ENCODE data around the gene RNF180.
A peak's percentile ranks its signal among the peaks of the same experiment; 100 is the strongest.

The RNF180 gene

GRCh38 chr5:64292611-64293215 is 127.1 kb downstream of the RNF180 start:
- Mint-ChIP-seq H3K4me3 (no peak overlapping the region), H3K9me3 (peaks cover 10 to 22% of the 10 kb centered on the region in 2 donors), H3K4me1 (no peaks in the 10 kb centered on the region), H3K27ac (no peak overlapping the region), H3K27me3 (no peaks in the 10 kb centered on the region)
- ATAC-seq = no peak
- DNase-seq = no peak

- H3K9me3 Mint-ChIP-seq = peaks cover 5 to 16% of the 10 kb centered on the region in 2 donors
- no peaks in the 10 kb centered on the region for H3K27me3 Mint-ChIP-seq
- no peak for ATAC-seq
- no peak overlapping the region for H3K27ac Mint-ChIP-seq
- H3K4me3 Mint-ChIP-seq = no peak overlapping the region
- H3K4me1 Mint-ChIP-seq = no peaks in the 10 kb centered on the region
- no peak for DNase-seq
Observed at GRCh38 chr5:64295101-64295500, 129.5 kb downstream of the RNF180 start.

- Mint-ChIP-seq H3K27me3 (no peaks in the 10 kb centered on the region), H3K9me3 (no peaks in the 10 kb centered on the region), H3K4me1 (no peaks in the 10 kb centered on the region), H3K4me3 (no peak overlapping the region), H3K27ac (no peak overlapping the region)
- no peak for ATAC-seq
- no peak for DNase-seq
Observed at GRCh38 chr5:64298586-64298985, 132.9 kb downstream of the RNF180 start.

- DNase-seq = no peak
- H3K4me1 Mint-ChIP-seq = no peaks in the 10 kb centered on the region
- H3K9me3 Mint-ChIP-seq = no peaks in the 10 kb centered on the region
- H3K27me3 Mint-ChIP-seq = no peaks in the 10 kb centered on the region
- no peak overlapping the region for H3K27ac Mint-ChIP-seq
- ATAC-seq = no peak
- no peak overlapping the region for H3K4me3 Mint-ChIP-seq
Observed at GRCh38 chr5:64299805-64300204, 134.2 kb downstream of the RNF180 start.

GRCh38 chr5:64301566-64301965 is 135.9 kb downstream of the RNF180 start:
- Mint-ChIP-seq H3K9me3 (no peaks in the 10 kb centered on the region), H3K27ac (no peak overlapping the region), H3K4me3 (no peak overlapping the region), H3K27me3 (no peaks in the 10 kb centered on the region), H3K4me1 (no peaks in the 10 kb centered on the region)
- ATAC-seq (no peak), DNase-seq (no peak)

GRCh38 chr5:64308135-64308534 is 142.5 kb downstream of the RNF180 start:
- DNase-seq = no peak
- Mint-ChIP-seq H3K4me1 (no peaks in the 10 kb centered on the region), H3K27ac (no peak overlapping the region), H3K9me3 (no peaks in the 10 kb centered on the region), H3K4me3 (no peak overlapping the region), H3K27me3 (no peaks in the 10 kb centered on the region)
- ATAC-seq = no peak

- H3K4me1 Mint-ChIP-seq = no peaks in the 10 kb centered on the region
- no peak overlapping the region for H3K4me3 Mint-ChIP-seq
- no peaks in the 10 kb centered on the region for H3K27me3 Mint-ChIP-seq
- no peak for ATAC-seq
- no peaks in the 10 kb centered on the region for H3K9me3 Mint-ChIP-seq
- H3K27ac Mint-ChIP-seq = no peak overlapping the region
- DNase-seq = no peak
Observed at GRCh38 chr5:64312491-64312890, 146.8 kb downstream of the RNF180 start.

GRCh38 chr5:64315778-64316177 is 150.1 kb downstream of the RNF180 start:
- Mint-ChIP-seq H3K27me3 (no peaks in the 10 kb centered on the region), H3K27ac (no peak overlapping the region), H3K4me1 (no peaks in the 10 kb centered on the region), H3K4me3 (no peak overlapping the region), H3K9me3 (no peaks in the 10 kb centered on the region)
- DNase-seq (no peak), ATAC-seq (no peak)

GRCh38 chr5:64318175-64318574 is 152.5 kb downstream of the RNF180 start:
- no peaks in the 10 kb centered on the region for H3K9me3 Mint-ChIP-seq
- ATAC-seq (no peak), DNase-seq (no peak)
- H3K27me3 Mint-ChIP-seq = no peaks in the 10 kb centered on the region
- H3K4me1 Mint-ChIP-seq = no peaks in the 10 kb centered on the region
- no peak overlapping the region for H3K4me3 Mint-ChIP-seq
- no peak overlapping the region for H3K27ac Mint-ChIP-seq

GRCh38 chr5:64323591-64323990 is 157.9 kb downstream of the RNF180 start:
- H3K4me3 Mint-ChIP-seq = no peak overlapping the region
- peaks cover 0 to 9% of the 10 kb centered on the region in 2 donors for H3K9me3 Mint-ChIP-seq
- H3K27ac Mint-ChIP-seq = no peak overlapping the region
- ATAC-seq (no peak), DNase-seq (no peak)
- no peaks in the 10 kb centered on the region for H3K27me3 Mint-ChIP-seq
- H3K4me1 Mint-ChIP-seq = no peaks in the 10 kb centered on the region

GRCh38 chr5:64330728-64331231 is 165.1 kb downstream of the RNF180 start:
- Mint-ChIP-seq H3K27me3 (no peaks in the 10 kb centered on the region), H3K9me3 (peaks cover 0 to 16% of the 10 kb centered on the region in 2 donors), H3K4me1 (no peaks in the 10 kb centered on the region), H3K27ac (no peak overlapping the region), H3K4me3 (no peak overlapping the region)
- ATAC-seq = peak; percentile 18
- no peak for DNase-seq

- DNase-seq = no peak
- H3K9me3 Mint-ChIP-seq = peaks cover 0 to 16% of the 10 kb centered on the region in 2 donors
- H3K4me3 Mint-ChIP-seq = no peak overlapping the region
- ATAC-seq = no peak
- no peaks in the 10 kb centered on the region for H3K27me3 Mint-ChIP-seq
- no peaks in the 10 kb centered on the region for H3K4me1 Mint-ChIP-seq
- no peak overlapping the region for H3K27ac Mint-ChIP-seq
Observed at GRCh38 chr5:64331597-64332277, 166.1 kb downstream of the RNF180 start.

- peaks cover 0 to 7% of the 10 kb centered on the region in 2 donors for H3K9me3 Mint-ChIP-seq
- ATAC-seq = no peak
- no peaks in the 10 kb centered on the region for H3K4me1 Mint-ChIP-seq
- H3K4me3 Mint-ChIP-seq = no peak overlapping the region
- DNase-seq = no peak
- no peak overlapping the region for H3K27ac Mint-ChIP-seq
- no peaks in the 10 kb centered on the region for H3K27me3 Mint-ChIP-seq
Observed at GRCh38 chr5:64333886-64334285, 168.2 kb downstream of the RNF180 start.

- ATAC-seq (no peak), DNase-seq (no peak)
- H3K27me3 Mint-ChIP-seq = no peaks in the 10 kb centered on the region
- no peak overlapping the region for H3K27ac Mint-ChIP-seq
- no peak overlapping the region for H3K4me3 Mint-ChIP-seq
- peaks cover 12 to 13% of the 10 kb centered on the region in 2 donors for H3K9me3 Mint-ChIP-seq
- no peaks in the 10 kb centered on the region for H3K4me1 Mint-ChIP-seq
Observed at GRCh38 chr5:64339769-64340168, 174.1 kb downstream of the RNF180 start.

- peaks cover 12 to 13% of the 10 kb centered on the region in 2 donors for H3K9me3 Mint-ChIP-seq
- DNase-seq (no peak), ATAC-seq (no peak)
- no peaks in the 10 kb centered on the region for H3K27me3 Mint-ChIP-seq
- H3K27ac Mint-ChIP-seq = no peak overlapping the region
- H3K4me3 Mint-ChIP-seq = no peak overlapping the region
- no peaks in the 10 kb centered on the region for H3K4me1 Mint-ChIP-seq
Observed at GRCh38 chr5:64340293-64340692, 174.7 kb downstream of the RNF180 start.

- no peak for ATAC-seq
- DNase-seq = no peak
- Mint-ChIP-seq H3K9me3 (peaks cover 12 to 13% of the 10 kb centered on the region in 2 donors), H3K4me3 (no peak overlapping the region), H3K27ac (no peak overlapping the region), H3K4me1 (no peaks in the 10 kb centered on the region), H3K27me3 (no peaks in the 10 kb centered on the region)
Observed at GRCh38 chr5:64341340-64341739, 175.7 kb downstream of the RNF180 start.

Measured in stimulated activated naive CD8-positive, alpha-beta T cell treated with anti-CD3 and anti-CD28 coated beads, Interleukin-15, amount 100 ng/mL, for 72 hours (primary cell).